Measurements from ENCODE around the gene KIF16B.

DNA sequence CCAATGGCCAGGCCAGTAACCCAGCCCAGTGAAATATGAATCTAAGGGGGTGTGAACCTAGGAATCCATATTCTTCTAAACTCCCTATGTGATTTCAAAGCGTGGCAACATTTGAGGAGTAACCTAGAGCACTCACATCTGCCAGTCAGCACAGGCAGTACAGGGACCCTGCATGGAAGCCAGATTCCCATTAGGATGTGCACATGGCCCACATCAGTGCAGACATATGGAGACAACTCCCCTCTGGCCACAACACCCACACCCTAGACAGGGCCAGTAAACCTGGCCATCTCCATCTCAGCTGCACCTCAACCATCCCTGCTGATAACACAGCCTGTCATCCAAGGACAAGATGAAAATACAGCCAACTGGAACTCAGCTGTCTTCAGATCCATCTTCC lies 56.5 kb downstream of the KIF16B start:
- TF ChIP-seq, protein P1, sequence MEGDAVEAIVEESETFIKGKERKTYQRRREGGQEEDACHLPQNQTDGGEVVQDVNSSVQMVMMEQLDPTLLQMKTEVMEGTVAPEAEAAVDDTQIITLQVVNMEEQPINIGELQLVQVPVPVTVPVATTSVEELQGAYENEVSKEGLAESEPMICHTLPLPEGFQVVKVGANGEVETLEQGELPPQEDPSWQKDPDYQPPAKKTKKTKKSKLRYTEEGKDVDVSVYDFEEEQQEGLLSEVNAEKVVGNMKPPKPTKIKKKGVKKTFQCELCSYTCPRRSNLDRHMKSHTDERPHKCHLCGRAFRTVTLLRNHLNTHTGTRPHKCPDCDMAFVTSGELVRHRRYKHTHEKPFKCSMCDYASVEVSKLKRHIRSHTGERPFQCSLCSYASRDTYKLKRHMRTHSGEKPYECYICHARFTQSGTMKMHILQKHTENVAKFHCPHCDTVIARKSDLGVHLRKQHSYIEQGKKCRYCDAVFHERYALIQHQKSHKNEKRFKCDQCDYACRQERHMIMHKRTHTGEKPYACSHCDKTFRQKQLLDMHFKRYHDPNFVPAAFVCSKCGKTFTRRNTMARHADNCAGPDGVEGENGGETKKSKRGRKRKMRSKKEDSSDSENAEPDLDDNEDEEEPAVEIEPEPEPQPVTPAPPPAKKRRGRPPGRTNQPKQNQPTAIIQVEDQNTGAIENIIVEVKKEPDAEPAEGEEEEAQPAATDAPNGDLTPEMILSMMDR (IDR thresholded peaks at IDR 0.05; ENCODE audit: insufficient read depth, low read depth, low read length) = no peak
- TF ChIP-seq EZH2 (IDR thresholded peaks at IDR 0.05; ENCODE audit: insufficient read depth, low read length) = no peak

Data from astrocyte (in vitro differentiated cells and primary cell).